GM21381 (cell line): Measurements from ENCODE around the gene FBXO41.

Experiments
- ATAC-seq: cut with Tn5 transposase; IDR thresholded peaks from one replicate; pipeline ENCODE4 v1.9.1; 2021; ENCODE audit warnings: mild to moderate bottlenecking, moderate library complexity; ENCODE audit not compliant: unreplicated experiment

Gene FBXO41

GRCh38 chr2:73284296-73285158, at the start of gene FBXO41:
FBXO41 (minus strand) TSS chr2:73284478; CDS start chr2:73269630, 14,848 bp downstream.
- peak; percentile 74 for ATAC-seq

GRCh38 chr2:73334045-73334444, 49.8 kb upstream of the FBXO41 start:
- no peak for ATAC-seq

GRCh38 chr2:73333564-73333963, 49.3 kb upstream of the FBXO41 start:
- ATAC-seq = no peak

- ATAC-seq = no peak
Measured at GRCh38 chr2:73324126-73324725, 39.9 kb upstream of the FBXO41 start.

GRCh38 chr2:73323551-73323950, 39.3 kb upstream of the FBXO41 start:
- ATAC-seq = no peak

GRCh38 chr2:73314441-73314840, 30.2 kb upstream of the FBXO41 start:
- no peak for ATAC-seq

GRCh38 chr2:73307720-73308119, 23.4 kb upstream of the FBXO41 start:
- ATAC-seq = no peak

- ATAC-seq = no peak
Measured at GRCh38 chr2:73301636-73302035, 17.4 kb upstream of the FBXO41 start.

GRCh38 chr2:73300926-73301325, 16.6 kb upstream of the FBXO41 start:
- no peak for ATAC-seq

GRCh38 chr2:73297586-73297985, 13.3 kb upstream of the FBXO41 start:
- no peak for ATAC-seq

- no peak for ATAC-seq
Measured at GRCh38 chr2:73297151-73297559, 12.9 kb upstream of the FBXO41 start.

- ATAC-seq = no peak
Measured at GRCh38 chr2:73295751-73296400, 11.6 kb upstream of the FBXO41 start.

GRCh38 chr2:73294239-73294638, 10.0 kb upstream of the FBXO41 start:
- ATAC-seq = no peak

GRCh38 chr2:73293534-73294171, 9.4 kb upstream of the FBXO41 start, which contains the start of gene EGR4:
EGR4 (minus strand) TSS chr2:73293548; CDS start chr2:73293317, 231 bp downstream.
- peak; percentile 92 for ATAC-seq

- no peak for ATAC-seq
Measured at GRCh38 chr2:73292906-73293533, 8.7 kb upstream of the FBXO41 start.

- no peak for ATAC-seq
Measured at GRCh38 chr2:73292316-73292905, 8.1 kb upstream of the FBXO41 start.

- ATAC-seq = no peak
Measured at GRCh38 chr2:73291461-73292315, 7.4 kb upstream of the FBXO41 start.

- ATAC-seq = no peak
Measured at GRCh38 chr2:73291093-73291460, 6.8 kb upstream of the FBXO41 start.

GRCh38 chr2:73290049-73290839, 6.0 kb upstream of the FBXO41 start:
- ATAC-seq = no peak
